DND-41 (cell line): Measurements from ENCODE around the gene CD2AP.

ENCODE experiments used
- ATAC-seq: fragments of 200-7000 bp; cut with Tn5 transposase; 3 replicates; pipeline ENCODE4 v1.9.1; 2021; ENCODE audit warnings: low read depth; ENCODE audit not compliant: insufficient read depth
- DNase-seq: peaks from one replicate; pipeline ENCODE4 v3.0.0-alpha.2; 2020
- H2AFZ ChIP-seq: 2 replicates; pipeline ENCODE4 v1.6.0; 2012; ENCODE audit warnings: low read depth, low read length
- H3K27ac ChIP-seq: 2 replicates; pipeline ENCODE4 v1.5.1; 2012; ENCODE audit warnings: low read length, inconsistent platforms
- H3K27me3 ChIP-seq: fragments of 200-600 bp; sonication (generic); 2 replicates; pipeline ENCODE4 v1.6.0; 2012; ENCODE audit warnings: low read length, mild to moderate bottlenecking, inconsistent platforms; ENCODE audit not compliant: insufficient read depth, poor library complexity
- H3K36me3 ChIP-seq: 2 replicates; pipeline ENCODE4 v1.5.1; 2012; ENCODE audit warnings: low read length, inconsistent platforms; ENCODE audit not compliant: insufficient read depth
- H3K4me1 ChIP-seq: 2 replicates; pipeline ENCODE4 v1.5.1; 2012; ENCODE audit warnings: mild to moderate bottlenecking, low read length; ENCODE audit not compliant: insufficient read depth
- H3K4me2 ChIP-seq: 2 replicates; pipeline ENCODE4 v1.6.0; 2012; ENCODE audit warnings: mild to moderate bottlenecking, moderate library complexity, low read length, inconsistent platforms; ENCODE audit not compliant: insufficient read depth
- H3K4me3 ChIP-seq, 2 experiments: fragments of 200-600 bp in 1 of 2; shearing (Covaris generic) in 1 of 2; 2 replicates each; pipeline ENCODE4 v1.5.1; 2012 to 2016; ENCODE audit warnings: inconsistent platforms in 2 of 2, low read length in 2 of 2, mild to moderate bottlenecking in 2 of 2, low read depth in 1 of 2, moderate library complexity in 1 of 2
- H3K79me2 ChIP-seq: 2 replicates; pipeline ENCODE4 v1.6.0; 2012; ENCODE audit warnings: low read length, inconsistent platforms; ENCODE audit not compliant: insufficient read depth
- H3K9ac ChIP-seq: 2 replicates; pipeline ENCODE4 v1.6.0; 2012; ENCODE audit warnings: low read depth, mild to moderate bottlenecking, inconsistent platforms, low read length, moderate library complexity
- H3K9me3 ChIP-seq: 2 replicates; pipeline ENCODE4 v1.5.1; 2012; ENCODE audit warnings: low read length, moderate library complexity, mild to moderate bottlenecking, inconsistent platforms; ENCODE audit not compliant: insufficient read depth, severe bottlenecking
- H4K20me1 ChIP-seq: 2 replicates; pipeline ENCODE4 v1.6.0; 2012; ENCODE audit warnings: low read length; ENCODE audit not compliant: insufficient read depth
- CTCF ChIP-seq: IDR thresholded peaks from 2 replicates; pipeline ENCODE4 v1.5.1; 2012; ENCODE audit warnings: borderline replicate concordance, low read length, moderate library complexity, mild to moderate bottlenecking; ENCODE audit not compliant: poor library complexity, severe bottlenecking; ENCODE audit errors: extremely low read depth
- EZH2 ChIP-seq: IDR thresholded peaks from 3 replicates; pipeline ENCODE4 v1.6.1; 2012; ENCODE audit warnings: borderline replicate concordance, low read depth, mild to moderate bottlenecking, moderate library complexity, low read length, inconsistent platforms; ENCODE audit not compliant: severe bottlenecking

The CD2AP gene

GRCh38 chr6:47452899-47453298, 24.7 kb upstream of the CD2AP start:
- Histone ChIP-seq H4K20me1 (no peaks in the 10 kb centered on the region), H3K36me3 (no peaks in the 10 kb centered on the region), H3K27me3 (no peaks in the 10 kb centered on the region), H3K4me3 (no peak overlapping the region), H3K4me2 (no peak overlapping the region), H3K27ac (no peak overlapping the region), H3K4me1 (no peaks in the 10 kb centered on the region), H3K9me3 (no peaks in the 10 kb centered on the region), H3K79me2 (no peaks in the 10 kb centered on the region), H3K9ac (no peak overlapping the region), H2AFZ (no peak overlapping the region)
- no peak for DNase-seq
- ATAC-seq = no peak
- TF ChIP-seq EZH2 = no peak
- TF ChIP-seq CTCF = no peak

GRCh38 chr6:47453372-47453936, 24.1 kb upstream of the CD2AP start:
- TF ChIP-seq EZH2 (no peak), CTCF (no peak)
- H3K4me2 ChIP-seq = no peak overlapping the region

GRCh38 chr6:47454713-47455396, 22.7 kb upstream of the CD2AP start:
- H3K9ac ChIP-seq = no peak overlapping the region
- no peak for ATAC-seq
- no peaks in the 10 kb centered on the region for H3K9me3 ChIP-seq
- H3K4me1 ChIP-seq = no peaks in the 10 kb centered on the region
- H3K27me3 ChIP-seq = no peaks in the 10 kb centered on the region
- no peaks in the 10 kb centered on the region for H4K20me1 ChIP-seq
- DNase-seq = no peak
- no peaks in the 10 kb centered on the region for H3K36me3 ChIP-seq
- H3K27ac ChIP-seq = no peak overlapping the region
- no peak overlapping the region for H3K4me2 ChIP-seq
- no peaks in the 10 kb centered on the region for H3K79me2 ChIP-seq
- H3K4me3 ChIP-seq = no peak overlapping the region
- TF ChIP-seq CTCF (no peak), EZH2 (no peak)
- H2AFZ ChIP-seq = no peak overlapping the region

More at GRCh38 chr6:47453372-47453936, 24.1 kb upstream of the CD2AP start:
- no peaks in the 10 kb centered on the region for H3K27me3 ChIP-seq
- no peaks in the 10 kb centered on the region for H3K79me2 ChIP-seq
- H3K9me3 ChIP-seq = no peaks in the 10 kb centered on the region
- DNase-seq (no peak), ATAC-seq (no peak)
- no peaks in the 10 kb centered on the region for H3K4me1 ChIP-seq
- H3K27ac ChIP-seq = no peak overlapping the region
- no peak overlapping the region for H2AFZ ChIP-seq
- H3K4me3 ChIP-seq = no peak overlapping the region
- H3K36me3 ChIP-seq = no peaks in the 10 kb centered on the region
- H4K20me1 ChIP-seq = no peaks in the 10 kb centered on the region
- no peak overlapping the region for H3K9ac ChIP-seq
